ENCODE measurements around the gene CEP85. TPM values are rescaled to one million over a fixed set of nuclear protein-coding genes. Genes with fewer than 3 reads are reported as not detected.

CEP85 gene
- total and polyA plus RNA-seq, 4 donors = 2.6 to 14.6 (median 5.3) TPM

- H3K4me3 ChIP-seq (ENCODE audit: low read depth in 1 of 3, low read length in 3 of 3) = no peak overlapping the region
- TF ChIP-seq YY1 (IDR thresholded peaks at IDR 0.05) = no peak
- no peak for TF ChIP-seq HNF4G (IDR thresholded peaks at IDR 0.05)
- no peak for TF ChIP-seq CTCF (IDR thresholded peaks at IDR 0.05; ENCODE audit: low read depth, low read length, missing input control)
- TF ChIP-seq FOXA2 (IDR thresholded peaks at IDR 0.05) = no peak
- TF ChIP-seq RAD21 (IDR thresholded peaks at IDR 0.05) = no peak
- no peak overlapping the region for H3K27ac ChIP-seq (ENCODE audit: low read depth in 1 of 2, low read length in 2 of 2)
- no peak for DNase-seq (ENCODE audit: low spot score)
- WGBS = 98% methylated on average over 2 of the region's 2 CpGs
- H3K9ac ChIP-seq (ENCODE audit: low read depth in 1 of 2, low read length in 2 of 2) = no peak overlapping the region
- no peaks in the 10 kb centered on the region for H3K9me3 ChIP-seq (ENCODE audit: control insufficient read depth in 4 of 4, low read length in 3 of 4)
- peaks cover 11 to 37% (median 19%) of the 10 kb centered on the region in 4 donors for H3K36me3 ChIP-seq (ENCODE audit: control insufficient read depth in 4 of 4, insufficient read depth in 3 of 4, low read depth in 1 of 4, low read length in 3 of 4)
- H3K27me3 ChIP-seq (ENCODE audit: control insufficient read depth in 4 of 4, insufficient read depth in 4 of 4, low read length in 3 of 4) = no peaks in the 10 kb centered on the region
- H3K4me1 ChIP-seq (ENCODE audit: control insufficient read depth in 4 of 4, insufficient read depth in 4 of 4, low read length in 3 of 4) = no peaks in the 10 kb centered on the region
Measured at GRCh38 chr1:26257222-26257621, 23.2 kb downstream of the CEP85 start.

GRCh38 chr1:26259005-26259404 lies 25.0 kb downstream of the CEP85 start:
- Histone ChIP-seq H3K27me3 (ENCODE audit: control insufficient read depth in 4 of 4, insufficient read depth in 4 of 4, low read length in 3 of 4) (no peaks in the 10 kb centered on the region), H3K4me3 (ENCODE audit: low read depth in 1 of 3, low read length in 3 of 3) (no peak overlapping the region), H3K27ac (ENCODE audit: low read depth in 1 of 2, low read length in 2 of 2) (no peak overlapping the region), H3K9ac (ENCODE audit: low read depth in 1 of 2, low read length in 2 of 2) (no peak overlapping the region), H3K36me3 (ENCODE audit: control insufficient read depth in 4 of 4, insufficient read depth in 3 of 4, low read depth in 1 of 4, low read length in 3 of 4) (peaks cover 11 to 42% (median 23%) of the 10 kb centered on the region in 4 donors), H3K4me1 (ENCODE audit: control insufficient read depth in 4 of 4, insufficient read depth in 4 of 4, low read length in 3 of 4) (no peaks in the 10 kb centered on the region), H3K9me3 (ENCODE audit: control insufficient read depth in 4 of 4, low read length in 3 of 4) (no peaks in the 10 kb centered on the region)
- DNase-seq (ENCODE audit: low spot score) = no peak
- 94% methylated on average over 2 of the region's 2 CpGs for WGBS
- no peak for TF ChIP-seq FOXA1 (IDR thresholded peaks at IDR 0.05)
- no peak for TF ChIP-seq GABPA (IDR thresholded peaks at IDR 0.05 in 1 of 2, conservative IDR thresholded peaks at IDR 0.05 in 1 of 2)
- TF ChIP-seq MAX (IDR thresholded peaks at IDR 0.05) = no peak
- TF ChIP-seq RAD21 (IDR thresholded peaks at IDR 0.05) = no peak
- TF ChIP-seq CTCF (IDR thresholded peaks at IDR 0.05; ENCODE audit: low read depth, low read length, missing input control) = no peak
- no peak for TF ChIP-seq FOXA2 (IDR thresholded peaks at IDR 0.05)
- TF ChIP-seq YY1 (IDR thresholded peaks at IDR 0.05) = no peak
- TF ChIP-seq HNF4G (IDR thresholded peaks at IDR 0.05) = no peak
- no peak for TF ChIP-seq REST (IDR thresholded peaks at IDR 0.05)
- no peak for TF ChIP-seq JUND (IDR thresholded peaks at IDR 0.05)
- no peak for TF ChIP-seq SP1 (IDR thresholded peaks at IDR 0.05)
